ENCODE measurements around the gene SLC6A2. TPM values are rescaled to one million over a fixed set of nuclear protein-coding genes. Genes with fewer than 3 reads are reported as not detected.

Gene SLC6A2
- total and polyA plus RNA-seq, 2 of the 13 experiments (the other 11 are each of a cell fraction or from before 2014, with no cell fraction given): 0.62 to 0.66 TPM

GRCh38 chr16:55645986-55646385, 9.8 kb upstream of the SLC6A2 start:
- no peaks in the 10 kb centered on the region for H3K9me3 ChIP-seq (ENCODE audit: low read length)
- ChIA-PET CTCF (ENCODE audit: low intra/inter-chr PET ratio, low total read pairs) (no interaction called here), POLR2A (interaction anchor here (1.4 to 1.9 kb wide), 3 partner anchors 9 to 23 kb away, joined by 3 to 4 read pairs (median 4); no protein-coding TSS in a partner anchor)
- H3K9ac ChIP-seq (ENCODE audit: insufficient read depth, low read depth, low read length): no peak overlapping the region
- in situ Hi-C loops (cut with HindIII; ENCODE audit: extremely low pct_ligation_motif_present, low pct_unique_long_range_greater_than_20kb) (loop anchor here (10.0 kb wide), 1 partner anchor 181 kb away; no protein-coding TSS in a partner anchor), intact Hi-C loops (cut with micrococcal nuclease; ENCODE audit: unreplicated experiment) (no loop called here)
- H3K4me2 ChIP-seq (ENCODE audit: low read depth, low read length): no peak overlapping the region
- H3K27ac ChIP-seq (ENCODE audit: extremely low read length, insufficient read depth, low read length): no peak overlapping the region
- no peak overlapping the region for H3K4me3 ChIP-seq (replicated peaks in 1 of 3; ENCODE audit: insufficient read depth in 1 of 3, low read depth in 2 of 3, low read length in 3 of 3)
- WGBS (ENCODE audit: low lambda C conversion rate): 34% methylated on average over 4 of the region's 4 CpGs
- H2AFZ ChIP-seq (ENCODE audit: low read length): no peak overlapping the region
- no peak for TF ChIP-seq ZNF18 (CRISPR knock-in tag; IDR thresholded peaks at IDR 0.05; ENCODE audit: insufficient replicate concordance)
- TF ChIP-seq ZNF232 (CRISPR knock-in tag; IDR thresholded peaks at IDR 0.05; ENCODE audit: borderline replicate concordance): no peak
- no peak for TF ChIP-seq BATF2 (CRISPR knock-in tag; IDR thresholded peaks at IDR 0.05)
- no peak for TF ChIP-seq GATAD1 (CRISPR knock-in tag; IDR thresholded peaks at IDR 0.05)
- TF ChIP-seq NCOR1 (IDR thresholded peaks at IDR 0.05; ENCODE audit: borderline replicate concordance, low read length): no peak
- TF ChIP-seq ZNF589 (CRISPR knock-in tag; conservative IDR thresholded peaks at IDR 0.05): no peak
- no peak for TF ChIP-seq DMTF1 (CRISPR knock-in tag; IDR thresholded peaks at IDR 0.05)
- no peak for TF ChIP-seq ZNF501 (CRISPR knock-in tag; IDR thresholded peaks at IDR 0.05)
- TF ChIP-seq KLF13 (CRISPR knock-in tag; IDR thresholded peaks at IDR 0.05): no peak
- TF ChIP-seq FOXC1 (CRISPR knock-in tag; IDR thresholded peaks at IDR 0.05; ENCODE audit: borderline replicate concordance): no peak
- no peak for TF ChIP-seq YEATS2 (CRISPR knock-in tag; IDR thresholded peaks at IDR 0.05; ENCODE audit: borderline replicate concordance)
- TF ChIP-seq CERS6 (CRISPR knock-in tag; IDR thresholded peaks at IDR 0.05): no peak
- TF ChIP-seq PHF5A (CRISPR knock-in tag; IDR thresholded peaks at IDR 0.05; ENCODE audit: low read depth, unreplicated experiment): no peak
- no peak for TF ChIP-seq POGZ (CRISPR knock-in tag; IDR thresholded peaks at IDR 0.05)
- TF ChIP-seq ZNF556 (CRISPR knock-in tag; IDR thresholded peaks at IDR 0.05; ENCODE audit: borderline replicate concordance): no peak
- H4K20me1 ChIP-seq (ENCODE audit: insufficient read depth, low read length): no peaks in the 10 kb centered on the region
- H3K36me3 ChIP-seq (replicated peaks in 1 of 2; ENCODE audit: control insufficient read depth in 1 of 2, insufficient read depth in 2 of 2, low read length in 2 of 2): no peaks in the 10 kb centered on the region
- H3K4me1 ChIP-seq (ENCODE audit: insufficient read depth, low read length): peaks cover 33% of the 10 kb centered on the region
- no peaks in the 10 kb centered on the region; a peak in 1 of 5 replicates for H3K27me3 ChIP-seq (ENCODE audit: control insufficient read depth in 1 of 2, insufficient read depth in 2 of 2, low read length in 2 of 2)
- FAIRE-seq (no peak), ATAC-seq (no peak), DNase-seq (ENCODE audit: low spot score) (no peak)
- no TSS peak for BruUV-seq (replicated peaks)
- no peaks in the 10 kb centered on the region for H3K79me2 ChIP-seq (ENCODE audit: insufficient read depth, low read length)
